Measurements from ENCODE around the gene SLIT3.

The SLIT3 gene

GRCh38 chr5:168813184-168813968, 487.6 kb downstream of the SLIT3 start:
- DNase-seq: no peak

DNA sequence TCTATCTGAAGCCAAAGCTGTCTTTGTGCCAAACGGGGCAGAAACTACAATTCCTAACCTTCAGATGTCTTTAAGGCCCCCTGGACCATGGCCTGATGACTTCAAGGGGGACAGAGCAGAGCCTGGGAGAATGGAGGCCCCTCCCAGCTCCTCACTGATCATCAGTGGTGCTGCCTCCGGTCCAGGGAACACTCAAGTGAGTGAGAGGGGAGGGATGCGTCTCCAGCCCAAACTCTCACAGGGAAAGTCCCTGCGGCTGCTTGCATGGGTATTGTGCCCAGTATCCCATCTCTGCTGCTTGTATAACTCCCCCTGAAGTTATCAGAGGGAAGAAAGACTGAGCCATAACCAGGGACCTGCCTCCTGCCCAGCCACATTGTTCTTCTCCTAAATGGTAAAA, 490.3 kb downstream of the SLIT3 start:
- no peak for DNase-seq

DNA sequence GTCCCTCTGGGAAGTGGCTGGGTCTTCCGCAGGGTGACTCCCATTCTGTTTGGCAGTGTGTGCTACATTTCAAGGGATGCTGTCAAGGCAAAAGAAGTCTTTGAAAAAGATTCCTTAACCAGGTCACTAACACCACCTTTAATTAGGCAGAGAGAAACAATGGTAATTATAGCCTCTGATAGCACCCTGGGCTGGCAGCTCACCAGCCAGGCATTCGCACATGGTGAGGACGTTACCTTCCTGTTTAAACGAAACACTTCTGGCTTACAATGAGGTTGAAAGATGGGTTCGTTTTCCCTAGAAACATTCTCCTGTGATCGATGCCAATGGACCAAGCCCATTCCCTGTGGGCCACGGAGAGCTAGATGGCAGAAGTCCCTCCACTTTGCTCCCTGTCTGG, 491.7 kb downstream of the SLIT3 start:
- DNase-seq: no peak

DNA sequence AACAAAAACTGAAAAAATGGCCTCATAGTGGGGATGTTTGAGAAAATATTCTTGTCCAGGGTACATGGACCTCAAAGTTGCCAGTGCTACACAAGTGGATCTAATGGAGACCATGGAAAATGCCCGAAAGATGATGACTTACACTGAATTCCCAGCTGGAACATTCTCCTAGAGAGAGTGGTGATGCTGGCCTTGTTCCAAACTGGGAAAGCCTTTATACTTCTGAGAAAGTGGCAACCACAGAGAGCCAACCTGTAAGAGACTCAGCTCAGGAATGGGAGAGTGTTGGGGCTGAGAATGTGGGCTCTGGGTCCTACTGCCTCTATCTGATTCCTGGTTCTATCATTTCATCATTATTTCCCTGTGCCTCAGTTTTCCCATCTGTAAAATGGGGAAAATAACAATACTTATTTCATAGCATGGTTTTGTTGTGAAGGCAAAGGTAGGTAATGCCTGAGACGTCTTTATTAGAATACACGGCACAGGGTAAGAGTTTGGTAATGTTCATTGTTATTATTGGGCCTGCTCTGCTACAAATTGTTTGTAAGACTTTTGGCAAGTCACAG, 492.8 kb downstream of the SLIT3 start:
- DNase-seq: no peak

GRCh38 chr5:168807287-168807686, 493.7 kb downstream of the SLIT3 start:
- no peak for DNase-seq

GRCh38 chr5:168803541-168803940, 497.4 kb downstream of the SLIT3 start:
- DNase-seq: no peak

DNA sequence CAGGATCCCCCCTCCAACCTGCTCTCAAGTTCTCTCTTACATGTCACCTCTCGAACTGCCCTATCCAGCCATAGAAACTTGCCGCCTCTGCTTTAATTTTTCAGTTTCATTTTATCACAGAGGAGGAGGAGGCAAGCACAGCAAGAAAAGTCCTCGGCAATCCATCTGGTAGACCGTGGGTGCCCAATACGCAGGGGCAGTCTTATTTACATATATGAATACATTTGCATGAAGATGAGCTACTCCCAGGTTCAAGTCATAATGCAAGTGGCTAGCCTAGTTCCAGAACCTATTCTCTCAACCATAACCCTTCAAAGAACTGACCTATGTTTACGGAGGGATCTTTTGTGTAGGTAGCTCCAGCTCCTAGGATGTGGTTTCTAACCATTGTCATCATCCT, 498.6 kb downstream of the SLIT3 start:
- no peak for DNase-seq

DNA sequence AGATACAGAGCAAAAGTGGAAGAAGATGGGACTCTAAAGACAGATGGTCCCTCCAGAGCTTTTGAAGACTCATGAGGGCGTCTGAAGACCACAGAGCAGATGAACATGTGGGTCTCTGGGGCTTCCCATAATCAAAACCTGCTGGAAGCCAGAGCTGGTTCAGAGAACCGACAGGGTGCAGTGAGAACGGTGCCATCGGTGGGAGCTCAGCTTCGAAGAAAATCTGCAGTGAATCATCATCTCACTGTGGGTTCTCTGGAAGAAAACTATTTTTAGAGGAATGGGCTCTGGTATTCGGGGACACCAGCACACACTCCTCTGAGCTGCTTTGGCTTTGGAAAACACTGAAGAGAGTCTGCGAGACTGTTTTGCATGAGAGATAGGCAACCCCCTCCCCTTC, 499.4 kb downstream of the SLIT3 start:
- DNase-seq: no peak

GRCh38 chr5:168800701-168801100, 500.2 kb downstream of the SLIT3 start:
- DNase-seq: no peak

DNA sequence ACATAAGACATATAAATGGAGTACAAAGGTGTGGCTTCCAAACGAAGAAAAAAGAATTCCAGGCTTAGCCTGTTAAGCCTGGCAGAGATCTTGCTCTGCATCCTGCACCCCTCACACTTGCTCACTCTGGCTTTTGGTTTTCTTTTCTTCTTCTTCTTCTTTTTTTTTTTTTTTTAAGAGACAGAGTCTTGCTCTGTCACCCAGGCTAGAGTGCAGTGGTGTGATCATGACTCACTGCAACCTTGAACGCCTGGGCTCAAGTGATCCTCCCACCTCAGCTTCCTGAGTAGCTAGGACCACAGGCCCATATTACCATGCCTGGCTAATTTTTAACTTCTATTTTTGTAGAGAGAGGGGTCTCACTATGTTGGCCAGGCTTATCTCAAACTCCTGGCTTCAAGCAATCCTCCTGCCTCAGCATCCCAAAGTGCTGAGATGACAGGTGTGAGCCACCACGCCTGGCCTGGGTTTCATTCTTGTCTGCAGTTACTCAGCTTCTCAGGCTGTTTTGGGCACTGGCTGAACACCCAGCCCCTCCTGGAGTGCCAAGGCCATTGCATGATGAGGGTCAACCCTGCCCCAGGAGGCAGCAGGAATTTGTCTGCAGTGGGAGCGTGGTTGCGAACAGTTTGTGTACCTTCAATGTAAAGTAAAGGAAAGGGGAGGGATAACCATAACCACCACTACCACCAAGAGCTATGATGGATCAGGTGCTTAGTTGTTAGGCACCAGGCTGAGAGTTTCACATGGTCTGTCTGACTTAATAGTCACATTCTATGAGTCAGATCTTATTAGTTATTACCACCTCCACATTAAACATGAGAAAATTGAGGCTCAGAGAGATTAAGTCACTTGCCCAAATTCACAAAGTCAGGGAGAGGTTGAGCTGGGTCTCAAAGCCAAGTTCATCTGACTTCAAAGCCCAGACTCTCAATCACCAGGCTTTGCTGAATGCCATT, 502.6 kb downstream of the SLIT3 start:
- DNase-seq: no peak

DNA sequence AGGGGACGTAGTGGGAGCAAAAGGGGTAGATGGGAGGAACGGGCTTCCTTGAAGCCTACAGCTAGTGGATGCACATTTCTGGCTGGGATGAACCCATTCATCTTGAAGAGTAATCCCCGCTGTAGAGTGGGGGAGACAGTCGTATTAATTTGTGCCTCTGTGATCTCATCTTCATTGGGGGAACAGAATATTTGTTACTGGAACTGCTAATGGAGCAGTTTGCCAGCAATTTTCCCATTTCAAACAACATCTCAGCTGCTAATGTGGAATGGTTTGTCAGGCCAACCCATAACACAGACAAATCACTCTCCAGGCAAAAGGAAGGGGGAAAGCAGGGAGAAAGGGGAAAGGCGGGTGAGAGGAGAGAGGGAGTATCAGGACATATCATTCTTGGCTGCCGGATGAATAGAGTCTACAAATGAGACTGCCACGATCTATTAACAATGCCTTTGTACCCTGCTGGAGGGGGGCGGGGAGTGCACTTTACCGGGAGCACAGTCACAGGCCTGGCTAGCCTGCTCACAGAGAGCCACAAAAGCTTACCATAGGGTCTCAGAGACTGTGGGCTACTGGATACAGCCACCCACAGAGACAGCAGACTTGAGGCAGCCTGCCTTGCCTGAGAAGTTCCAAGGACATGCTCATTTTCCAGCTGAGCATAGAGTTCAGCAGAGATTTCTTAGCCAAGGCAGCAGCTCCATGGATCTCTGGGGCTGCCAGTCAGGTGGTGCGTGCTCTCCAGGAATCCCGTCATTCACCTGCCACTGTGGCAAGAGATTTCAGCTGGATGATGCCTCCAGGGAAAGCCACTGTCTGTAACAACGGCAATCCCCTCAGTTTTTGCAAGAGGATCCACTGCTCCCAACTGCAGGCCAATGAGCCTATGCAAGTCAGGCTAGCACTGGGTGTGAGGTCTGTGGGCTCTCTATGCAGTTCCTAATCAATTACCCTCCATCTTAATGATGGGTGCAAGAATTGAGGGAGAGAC, 504.1 kb downstream of the SLIT3 start:
- DNase-seq: no peak

- DNase-seq: no peak
Observed at GRCh38 chr5:168796000-168796399, 504.9 kb downstream of the SLIT3 start.

DNA sequence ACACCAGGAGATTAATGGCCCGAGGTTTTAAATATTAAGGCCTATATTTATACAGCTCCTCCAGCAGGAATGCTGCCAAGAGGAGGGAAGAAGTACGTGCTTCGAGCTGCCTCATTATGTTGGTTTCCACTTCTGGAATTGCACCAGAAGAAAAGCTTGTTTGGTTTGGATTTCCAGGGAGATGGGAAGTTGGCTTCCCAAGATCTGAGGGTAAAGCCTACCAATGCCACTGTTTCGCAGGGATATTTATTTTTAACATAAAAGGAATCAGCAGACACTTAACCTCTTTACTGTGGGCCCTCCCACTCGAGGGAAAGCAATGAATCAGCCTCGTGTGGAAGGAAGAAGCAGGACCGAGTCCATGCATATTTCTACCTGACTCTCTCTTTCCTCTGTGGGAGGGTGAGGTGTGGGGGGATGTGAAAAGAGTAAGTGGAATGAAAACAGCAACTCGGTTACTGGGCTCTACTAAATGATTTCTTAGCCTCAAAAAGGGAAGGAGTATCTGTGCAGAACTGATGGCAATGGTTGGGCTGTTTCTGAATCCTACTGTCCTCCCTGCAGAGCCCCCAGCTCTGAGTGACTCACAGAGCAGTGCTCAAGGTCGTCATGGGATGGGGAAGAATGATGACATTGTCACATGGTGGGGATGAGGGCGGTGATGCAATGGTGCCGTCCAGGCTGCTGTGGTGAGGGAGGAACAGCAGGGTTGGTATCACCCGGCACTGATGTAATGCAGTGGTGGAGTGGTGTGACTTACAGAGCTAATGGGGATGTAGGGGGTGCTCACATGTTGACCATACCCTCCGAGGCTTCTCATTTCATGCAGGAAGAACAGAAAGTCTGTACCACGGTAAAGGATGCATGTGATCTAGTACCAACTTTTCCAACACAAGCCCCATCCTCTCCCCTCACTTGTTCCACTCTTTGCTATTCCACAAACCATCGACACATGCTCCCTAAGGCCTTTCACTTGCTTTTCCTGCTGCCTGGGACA, 506.8 kb downstream of the SLIT3 start:
- DNase-seq: peak; percentile 60

- no peak for DNase-seq
Observed at GRCh38 chr5:168792678-168793077, 508.3 kb downstream of the SLIT3 start.

GRCh38 chr5:168790671-168791250, 510.2 kb downstream of the SLIT3 start:
- no peak for DNase-seq

- DNase-seq: no peak
Observed at GRCh38 chr5:168790002-168790635, 510.8 kb downstream of the SLIT3 start.

DNA sequence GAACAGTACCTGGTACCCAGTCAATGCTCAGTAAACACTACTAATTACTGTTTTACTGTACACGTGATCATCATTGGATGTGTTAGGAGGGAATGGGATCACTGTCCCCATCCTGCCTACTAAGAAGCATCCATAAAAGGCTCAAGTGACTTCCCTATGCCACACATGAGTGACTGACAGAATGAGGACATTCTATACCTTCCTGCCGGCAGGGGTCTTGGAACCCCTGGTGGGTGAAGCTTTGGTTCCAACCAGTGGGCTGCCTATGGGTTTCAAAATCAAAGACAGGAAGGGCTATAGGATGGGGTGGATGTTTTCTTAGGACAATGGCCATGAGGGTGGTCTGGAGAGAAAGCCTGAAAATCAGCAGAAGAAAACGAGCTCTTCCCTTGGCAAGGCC, 512.2 kb downstream of the SLIT3 start:
- no peak for DNase-seq

DNA sequence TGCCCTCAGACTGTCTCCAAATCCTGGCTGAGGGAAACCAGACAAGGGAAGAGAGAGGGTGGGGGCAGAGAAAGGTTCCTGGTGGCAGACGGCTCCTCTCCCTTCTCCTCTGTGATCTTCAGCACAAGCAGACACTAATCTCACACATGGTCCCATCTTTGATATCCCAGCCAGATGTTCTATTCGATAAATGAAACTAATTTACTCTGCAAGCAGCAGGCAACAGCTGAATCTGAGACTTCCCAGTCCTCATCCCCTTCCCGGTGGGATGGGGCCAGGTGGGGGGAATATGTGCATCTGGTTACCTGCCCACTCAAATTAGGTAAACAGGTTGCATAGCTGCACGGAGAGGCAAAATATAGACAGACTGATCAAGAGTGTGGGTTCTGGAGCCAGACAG, 512.8 kb downstream of the SLIT3 start:
- no peak for DNase-seq

DNA sequence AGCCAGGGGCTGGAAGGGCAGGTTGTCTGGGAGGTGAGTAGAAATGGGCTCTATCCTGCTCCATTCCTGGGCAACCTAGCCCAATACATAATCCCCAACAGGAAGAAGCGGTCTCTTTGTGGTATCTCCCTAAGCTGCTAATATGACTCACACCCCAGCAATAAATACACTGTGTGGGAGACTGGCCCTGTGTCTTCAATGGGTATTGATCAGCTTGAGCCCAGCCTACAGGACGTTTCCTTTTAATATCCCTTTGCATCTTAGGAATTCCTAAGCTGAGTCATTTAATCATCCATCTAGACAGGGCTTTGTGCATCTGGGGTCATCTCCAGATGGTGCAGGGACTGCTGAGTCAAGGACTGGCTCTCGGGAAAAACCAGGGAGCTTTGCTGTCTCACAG, 514.8 kb downstream of the SLIT3 start:
- no peak for DNase-seq

GRCh38 chr5:168784454-168784853, 516.5 kb downstream of the SLIT3 start:
- no peak for DNase-seq

Measured in activated CD8-positive, alpha-beta memory T cell treated with anti-CD3 and anti-CD28 coated beads for 24 hours (primary cell).